Suprapubic skin (tissue), 4 donors: ENCODE data around the gene IPPK. TPM values are rescaled to one million over a fixed set of nuclear protein-coding genes. Genes with fewer than 3 reads are reported as not detected.

Source experiments
- DNase-seq, 2 donors: peaks; one replicate each; pipeline ENCODE4 v3.0.0-alpha.2; 2019; ENCODE audit warnings: low spot score in 2 of 2
- H3K27ac ChIP-seq: fragments of 200-600 bp; sonication (generic); one replicate; pipeline ENCODE4 v1.5.1; 2019
- H3K27me3 ChIP-seq: fragments of 200-600 bp; sonication (generic); one replicate; pipeline ENCODE4 v1.5.1; 2019
- H3K36me3 ChIP-seq: fragments of 200-600 bp; sonication (generic); one replicate; pipeline ENCODE4 v1.5.1; 2019
- H3K4me1 ChIP-seq: fragments of 200-600 bp; sonication (generic); one replicate; pipeline ENCODE4 v1.5.1; 2019
- H3K4me3 ChIP-seq: fragments of 200-600 bp; sonication (generic); one replicate; pipeline ENCODE4 v1.5.1; 2019; ENCODE audit warnings: mild to moderate bottlenecking
- H3K9me3 ChIP-seq: fragments of 200-600 bp; sonication (generic); one replicate; pipeline ENCODE4 v1.5.1; 2019
- EP300 ChIP-seq: sonication (generic); formaldehyde crosslinking; IDR thresholded peaks from one replicate; pipeline ENCODE4 v1.6.1; 2017; ENCODE audit warnings: antibody characterized with exemption
- POLR2A ChIP-seq, 2 donors: fragments of 450-650 bp; IDR thresholded peaks; one replicate each; pipeline ENCODE4 v1.6.1; 2017; ENCODE audit warnings: antibody characterized with exemption in 2 of 2, mild to moderate bottlenecking in 2 of 2, moderate library complexity in 2 of 2
- POLR2AphosphoS5 ChIP-seq, 3 donors: sonication (generic); formaldehyde crosslinking; IDR thresholded peaks; one replicate each; pipeline ENCODE4 v1.6.1; 2017; ENCODE audit warnings: antibody characterized with exemption in 3 of 3
- WGBS: methylation state at CpG from one replicate; pipeline ENCODE4 v1.1.5; 2018; 5-methylcytosine and 5-hydroxymethylcytosine counted together
- total RNA-seq, 4 donors: library from RNA; depleted of rRNA; stranded (reverse); fragments of >200 nt; gene quantifications; one replicate each; pipeline ENCODE4 v1.1.0, GENCODE V29; 2016
- TF ChIP-seq, protein P1 (sequence below), 2 donors: fragments of 200-600 bp in 1 of 2; fragments of 450-650 bp in 1 of 2; sonication (generic) in 1 of 2; IDR thresholded peaks; one replicate each; pipeline ENCODE4 v1.5.1; 2016 to 2019; ENCODE audit warnings: antibody characterized with exemption in 2 of 2, mild to moderate bottlenecking in 1 of 2, moderate library complexity in 1 of 2

IPPK gene
- total RNA-seq, 4 donors from 2014 or later = 45.0 to 53.6 (median 50.0) TPM

- Histone ChIP-seq H3K4me1 (peaks cover 56% of the 10 kb centered on the region), H3K9me3 (no peaks in the 10 kb centered on the region), H3K4me3 (no peak overlapping the region), H3K27ac (peak overlapping the region; percentile 39), H3K36me3 (peaks cover 91% of the 10 kb centered on the region), H3K27me3 (no peaks in the 10 kb centered on the region)
- 39% methylated on average over 3 of the region's 5 CpGs for WGBS
- TF ChIP-seq POLR2A (IDR thresholded peaks at IDR 0.05) (no peak), EP300 (no peak), POLR2AphosphoS5 (IDR thresholded peaks at IDR 0.05) (no peak)
- TF ChIP-seq, protein P1, sequence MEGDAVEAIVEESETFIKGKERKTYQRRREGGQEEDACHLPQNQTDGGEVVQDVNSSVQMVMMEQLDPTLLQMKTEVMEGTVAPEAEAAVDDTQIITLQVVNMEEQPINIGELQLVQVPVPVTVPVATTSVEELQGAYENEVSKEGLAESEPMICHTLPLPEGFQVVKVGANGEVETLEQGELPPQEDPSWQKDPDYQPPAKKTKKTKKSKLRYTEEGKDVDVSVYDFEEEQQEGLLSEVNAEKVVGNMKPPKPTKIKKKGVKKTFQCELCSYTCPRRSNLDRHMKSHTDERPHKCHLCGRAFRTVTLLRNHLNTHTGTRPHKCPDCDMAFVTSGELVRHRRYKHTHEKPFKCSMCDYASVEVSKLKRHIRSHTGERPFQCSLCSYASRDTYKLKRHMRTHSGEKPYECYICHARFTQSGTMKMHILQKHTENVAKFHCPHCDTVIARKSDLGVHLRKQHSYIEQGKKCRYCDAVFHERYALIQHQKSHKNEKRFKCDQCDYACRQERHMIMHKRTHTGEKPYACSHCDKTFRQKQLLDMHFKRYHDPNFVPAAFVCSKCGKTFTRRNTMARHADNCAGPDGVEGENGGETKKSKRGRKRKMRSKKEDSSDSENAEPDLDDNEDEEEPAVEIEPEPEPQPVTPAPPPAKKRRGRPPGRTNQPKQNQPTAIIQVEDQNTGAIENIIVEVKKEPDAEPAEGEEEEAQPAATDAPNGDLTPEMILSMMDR (IDR thresholded peaks at IDR 0.05) = no peak
- DNase-seq = peak; percentile 58 to 65
These were observed 31.3 kb downstream of the IPPK start for GRCh38 chr9:92638621-92639101.

DNA sequence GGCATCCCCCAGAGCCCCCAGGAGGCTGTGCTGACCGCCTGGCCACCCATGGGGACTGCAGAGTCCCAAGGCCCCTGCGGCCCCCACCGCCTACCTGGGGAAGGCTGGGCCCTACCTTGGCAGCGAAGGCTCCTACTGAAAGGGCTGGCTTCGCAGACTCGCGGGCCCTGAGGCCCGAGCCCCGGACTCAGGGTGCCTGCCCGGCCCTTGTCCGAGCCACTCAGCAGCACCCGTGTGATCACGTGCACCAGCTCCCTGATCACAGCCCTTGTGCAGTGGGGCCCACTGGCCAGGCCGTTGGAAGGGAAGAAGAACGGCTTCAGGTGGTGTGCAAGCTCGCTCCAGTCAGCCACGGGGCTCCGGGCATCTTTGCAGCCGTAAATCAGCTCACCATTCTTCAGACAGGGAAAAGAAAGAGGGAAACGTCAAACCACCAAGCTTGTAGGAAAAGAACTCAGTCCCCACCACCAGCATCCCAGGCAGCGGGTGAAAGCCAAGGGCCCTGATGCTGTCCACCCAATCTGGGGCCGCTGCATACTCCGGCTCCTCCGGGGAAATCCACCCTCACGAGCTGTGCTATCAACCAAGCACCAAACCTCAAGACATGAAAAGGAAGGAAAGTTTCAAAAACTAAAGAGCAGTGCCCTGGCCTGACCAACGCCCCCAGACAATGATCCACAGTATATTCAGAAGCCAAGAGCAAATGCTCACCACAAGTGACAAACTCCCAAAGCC is 31.9 kb downstream of the IPPK start:
- peaks cover 50% of the 10 kb centered on the region for H3K4me1 ChIP-seq
- H3K36me3 ChIP-seq = peaks cover 93% of the 10 kb centered on the region
- TF ChIP-seq EP300 (no peak), POLR2A (IDR thresholded peaks at IDR 0.05) (no peak)
- no peaks in the 10 kb centered on the region for H3K9me3 ChIP-seq
- WGBS = 84% methylated on average over 15 of the region's 26 CpGs
- H3K4me3 ChIP-seq = no peak overlapping the region
- H3K27me3 ChIP-seq = no peaks in the 10 kb centered on the region
- peak; percentile 44 to 64 for DNase-seq
- H3K27ac ChIP-seq = peak overlapping the region; percentile 39

- H3K9me3 ChIP-seq = no peaks in the 10 kb centered on the region
- peaks cover 44% of the 10 kb centered on the region for H3K4me1 ChIP-seq
- H3K4me3 ChIP-seq = no peak overlapping the region
- peaks cover 93% of the 10 kb centered on the region for H3K36me3 ChIP-seq
- no peak overlapping the region for H3K27ac ChIP-seq
- TF ChIP-seq, protein P1 (IDR thresholded peaks at IDR 0.05) = no peak
- TF ChIP-seq POLR2A (IDR thresholded peaks at IDR 0.05) = no peak
- no peak for TF ChIP-seq EP300
- no peak for TF ChIP-seq POLR2AphosphoS5 (IDR thresholded peaks at IDR 0.05)
- WGBS = 90% methylated on average over 7 of the region's 7 CpGs
- peak; percentile 54 to 64 for DNase-seq
- no peaks in the 10 kb centered on the region for H3K27me3 ChIP-seq
These were observed 32.6 kb downstream of the IPPK start for GRCh38 chr9:92637326-92637725.

DNA sequence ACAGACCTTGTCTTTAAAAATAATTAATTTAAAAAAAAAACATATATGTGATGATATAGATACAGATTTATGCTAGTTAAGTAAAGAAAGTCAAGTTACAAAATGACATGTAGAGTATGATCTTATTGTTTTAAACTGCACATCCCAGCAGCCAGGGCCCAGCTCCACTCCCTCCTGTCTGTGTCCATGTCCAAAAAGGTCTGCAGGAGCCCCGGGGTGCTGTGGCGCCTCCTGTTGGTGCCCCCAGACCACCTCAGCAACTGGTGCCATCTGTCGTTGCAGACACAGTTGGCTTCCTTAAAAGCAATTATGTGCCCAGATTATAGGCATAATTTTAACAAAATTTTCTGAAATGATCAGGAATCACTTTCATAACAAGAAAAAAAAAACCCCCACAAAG is 33.3 kb downstream of the IPPK start:
- no peaks in the 10 kb centered on the region for H3K9me3 ChIP-seq
- H3K36me3 ChIP-seq = peaks cover 93% of the 10 kb centered on the region
- H3K4me1 ChIP-seq = peaks cover 37% of the 10 kb centered on the region
- 85% methylated on average over 3 of the region's 3 CpGs for WGBS
- DNase-seq = peak in 1 of 2 donors; percentile 44
- H3K27me3 ChIP-seq = no peaks in the 10 kb centered on the region
- H3K27ac ChIP-seq = no peak overlapping the region
- TF ChIP-seq, protein P1 (IDR thresholded peaks at IDR 0.05) = no peak
- TF ChIP-seq EP300 = no peak
- no peak for TF ChIP-seq POLR2A (IDR thresholded peaks at IDR 0.05)
- TF ChIP-seq POLR2AphosphoS5 (IDR thresholded peaks at IDR 0.05) = no peak
- H3K4me3 ChIP-seq = no peak overlapping the region

- DNase-seq = no peak
- Histone ChIP-seq H3K9me3 (no peaks in the 10 kb centered on the region), H3K36me3 (peaks cover 89% of the 10 kb centered on the region), H3K4me3 (no peak overlapping the region), H3K4me1 (peaks cover 29% of the 10 kb centered on the region), H3K27ac (no peak overlapping the region), H3K27me3 (no peaks in the 10 kb centered on the region)
- 90% methylated on average over 3 of the region's 4 CpGs for WGBS
- no peak for TF ChIP-seq POLR2AphosphoS5 (IDR thresholded peaks at IDR 0.05)
These were observed 34.2 kb downstream of the IPPK start for GRCh38 chr9:92635760-92636159.

DNA sequence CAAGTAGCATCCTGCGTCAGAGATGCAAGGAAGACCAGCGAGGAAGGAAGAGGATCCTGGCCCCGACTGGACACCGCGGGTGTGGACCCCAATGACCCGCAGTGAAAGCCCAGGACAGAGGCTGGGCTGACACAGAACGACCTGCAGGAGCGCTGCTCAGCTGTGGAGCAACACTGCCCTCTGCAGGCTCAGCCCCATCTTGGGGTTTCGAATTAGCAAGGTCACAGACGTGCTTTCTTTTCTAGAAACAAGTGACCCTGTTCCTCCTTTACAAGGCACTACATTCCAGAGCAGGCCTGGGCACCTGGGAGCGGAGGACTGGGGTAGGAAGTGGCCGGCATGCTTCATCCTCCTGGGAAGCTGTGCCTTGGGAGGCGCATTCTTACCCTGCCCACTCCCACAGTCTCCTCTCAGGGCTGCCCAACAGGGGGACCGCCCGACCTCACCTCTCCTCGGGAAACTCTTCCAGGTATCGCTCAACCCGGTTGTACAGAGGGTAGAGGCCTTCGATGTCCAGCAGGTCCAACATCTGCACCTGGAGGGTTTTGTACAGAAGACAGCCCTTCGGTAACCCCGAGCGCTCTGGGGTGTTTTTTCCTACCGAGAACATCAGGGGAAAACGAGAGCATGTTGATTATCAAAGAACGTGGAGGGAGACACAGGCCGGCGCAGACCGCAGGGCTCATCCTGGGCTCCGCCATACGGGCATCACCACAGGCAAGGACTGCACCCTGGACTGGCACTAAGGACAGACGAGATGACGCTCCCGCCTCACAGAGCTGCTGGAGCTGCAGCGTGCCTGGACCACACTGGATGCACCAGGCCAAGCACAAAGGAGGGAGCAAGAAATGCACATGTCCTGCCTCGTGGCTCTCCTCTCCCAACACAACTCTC is 35.0 kb downstream of the IPPK start:
- no peak for TF ChIP-seq EP300
- TF ChIP-seq, protein P1 (IDR thresholded peaks at IDR 0.05) = peak; percentile 64 to 89
- Histone ChIP-seq H3K9me3 (no peaks in the 10 kb centered on the region), H3K36me3 (peaks cover 89% of the 10 kb centered on the region), H3K4me3 (no peak overlapping the region), H3K4me1 (peaks cover 22% of the 10 kb centered on the region), H3K27me3 (no peaks in the 10 kb centered on the region), H3K27ac (no peak overlapping the region)
- peak in 1 of 2 donors; percentile 82 for DNase-seq
- WGBS = 67% methylated on average over 33 of the region's 35 CpGs
